ENCODE results near the gene TMPRSS9.
"Not testable (repeated sequence)": the region's sequence is repeated elsewhere in the genome, so short reads cannot be mapped to it uniquely, and the experiment has no call there.

TMPRSS9 gene

DNA sequence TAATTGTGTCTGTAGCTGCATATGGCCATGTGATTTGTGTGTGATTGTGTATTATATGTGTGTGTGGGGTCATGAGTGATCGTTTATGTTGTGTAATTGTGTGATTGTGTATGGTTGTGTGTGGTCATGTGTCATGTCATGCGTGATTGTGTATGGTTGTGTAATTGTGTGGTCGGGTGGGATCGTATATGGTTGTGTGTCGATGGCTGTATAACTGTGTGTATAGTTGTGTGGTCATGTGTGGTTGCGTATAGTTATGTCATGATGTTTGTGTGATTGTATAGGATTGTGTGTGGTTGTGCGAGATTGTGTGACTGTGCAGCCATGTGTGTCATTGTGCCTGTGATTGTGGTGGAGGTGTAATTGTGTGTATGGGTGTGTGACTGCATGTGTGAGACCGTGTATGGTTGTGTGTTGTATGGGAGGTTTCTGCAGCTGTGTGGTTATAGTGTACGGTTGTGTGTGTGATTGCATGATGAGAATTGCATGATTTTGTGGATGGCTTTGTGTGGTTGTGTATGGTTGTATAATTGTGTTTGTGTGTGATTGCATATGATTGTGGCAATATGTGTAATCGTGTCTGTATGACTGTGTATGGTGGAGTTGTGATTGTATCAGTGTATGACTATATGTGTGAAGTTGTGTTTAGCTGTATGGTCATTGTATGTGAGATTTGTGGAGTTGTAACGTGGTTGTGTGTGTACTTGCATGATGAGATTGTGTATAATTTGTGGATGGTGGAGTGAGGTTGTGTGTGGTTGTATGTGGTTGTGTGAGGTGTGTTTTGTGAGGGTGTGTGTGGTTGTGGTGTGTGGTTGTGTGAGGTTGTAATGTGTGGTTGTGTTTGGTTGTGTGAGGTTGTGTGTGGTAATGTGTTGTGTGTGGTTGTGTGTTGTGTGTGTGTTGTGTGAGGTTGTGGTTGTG lies 2.2 kb downstream of the TMPRSS9 start:
- DNase-seq (ENCODE audit: low spot score): no peak

DNA sequence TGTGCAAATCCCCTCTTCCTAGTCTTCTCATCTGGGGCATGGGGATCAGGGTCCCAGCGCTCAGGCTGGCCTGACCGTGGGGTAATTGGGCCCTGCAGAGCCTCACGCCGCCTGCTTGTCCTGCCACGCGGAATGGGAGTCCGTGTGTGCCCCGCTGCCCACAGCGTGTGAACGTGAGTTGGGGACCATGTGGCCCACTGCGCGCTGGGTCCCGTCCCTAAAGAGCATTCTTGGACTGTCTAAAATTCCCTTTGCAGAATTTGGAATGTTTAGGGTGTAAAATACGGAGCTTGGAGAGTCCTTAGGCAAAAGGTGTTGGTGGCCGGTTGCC lies 2.9 kb downstream of the TMPRSS9 start:
- no peak for DNase-seq (ENCODE audit: low spot score)

DNA sequence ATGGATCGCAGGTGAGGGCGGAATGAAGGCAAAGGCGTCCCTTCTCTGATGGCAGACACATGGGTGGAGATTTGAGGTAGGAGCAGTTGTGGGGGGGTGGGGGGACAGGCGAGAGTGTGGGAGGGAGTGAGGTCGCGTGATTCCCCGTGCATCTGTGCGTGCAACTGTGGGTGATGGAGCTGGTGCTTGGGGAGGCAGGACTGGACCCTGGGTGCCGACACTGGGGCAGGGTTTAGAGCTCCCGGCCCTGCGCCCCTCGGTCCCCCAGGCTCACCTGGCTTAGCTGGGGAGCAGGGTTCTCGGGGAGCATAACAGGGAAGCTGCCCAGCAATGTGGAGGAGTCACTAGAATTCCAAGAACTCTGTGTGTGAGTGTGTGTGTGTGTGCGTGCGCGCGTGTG lies 3.4 kb downstream of the TMPRSS9 start:
- no peak for DNase-seq (ENCODE audit: low spot score)

DNA sequence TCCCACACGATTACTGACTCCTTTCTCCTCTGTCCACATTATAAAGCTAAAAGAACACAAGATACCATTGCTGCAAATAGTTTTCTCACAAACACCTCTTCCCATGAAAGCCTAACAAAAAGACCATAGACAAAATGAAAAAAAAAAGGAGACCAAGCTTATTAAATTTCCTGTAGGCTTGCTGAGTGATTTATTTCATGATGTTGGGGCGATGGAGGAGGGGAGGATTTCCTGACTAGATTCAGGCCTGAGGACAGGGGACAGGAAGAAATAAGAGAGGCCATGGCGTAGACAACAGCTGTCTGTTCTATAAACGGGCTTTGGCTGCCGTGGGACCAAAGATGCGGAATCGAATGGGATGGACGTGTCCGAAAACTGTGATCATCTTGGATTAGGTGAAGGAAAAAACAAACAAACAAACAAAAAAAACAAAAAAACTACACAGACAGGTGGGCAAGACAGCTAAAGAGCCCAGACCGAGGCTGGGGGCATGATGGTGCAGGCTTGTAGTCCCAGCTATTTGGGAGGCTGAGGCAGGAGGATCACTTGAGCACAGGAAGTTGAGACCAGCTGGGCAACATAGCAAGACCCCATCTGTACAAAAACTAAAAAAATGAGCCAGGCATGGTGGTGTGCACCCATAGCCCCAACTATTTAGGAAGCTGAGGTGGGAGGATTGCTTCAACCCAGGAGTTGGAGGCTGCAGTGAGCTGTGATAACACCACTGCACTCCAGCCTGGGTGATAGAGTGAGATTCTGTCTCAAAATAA lies 5.3 kb downstream of the TMPRSS9 start:
- DNase-seq (ENCODE audit: low spot score): peak; percentile 84

DNA sequence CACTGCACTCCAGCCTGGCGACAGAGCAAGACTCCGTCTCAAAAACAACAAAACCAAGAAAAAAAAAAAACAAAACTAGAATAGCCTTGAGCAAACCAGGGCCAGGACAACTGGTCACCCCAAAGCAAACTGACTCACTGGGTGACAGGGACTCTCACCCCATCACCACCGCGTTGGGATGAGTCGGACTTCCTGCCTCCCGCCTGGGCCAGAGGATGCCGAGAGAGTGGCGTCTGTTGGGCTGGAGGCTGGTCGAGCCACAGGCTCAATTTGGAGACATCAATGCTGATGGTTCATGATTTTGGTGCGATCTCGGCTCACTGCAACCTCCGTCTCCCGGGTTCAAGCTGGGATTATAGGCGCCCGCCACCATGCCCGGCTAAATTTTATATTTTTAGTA lies 11.6 kb downstream of the TMPRSS9 start:
- no peak for DNase-seq (ENCODE audit: low spot score)

DNA sequence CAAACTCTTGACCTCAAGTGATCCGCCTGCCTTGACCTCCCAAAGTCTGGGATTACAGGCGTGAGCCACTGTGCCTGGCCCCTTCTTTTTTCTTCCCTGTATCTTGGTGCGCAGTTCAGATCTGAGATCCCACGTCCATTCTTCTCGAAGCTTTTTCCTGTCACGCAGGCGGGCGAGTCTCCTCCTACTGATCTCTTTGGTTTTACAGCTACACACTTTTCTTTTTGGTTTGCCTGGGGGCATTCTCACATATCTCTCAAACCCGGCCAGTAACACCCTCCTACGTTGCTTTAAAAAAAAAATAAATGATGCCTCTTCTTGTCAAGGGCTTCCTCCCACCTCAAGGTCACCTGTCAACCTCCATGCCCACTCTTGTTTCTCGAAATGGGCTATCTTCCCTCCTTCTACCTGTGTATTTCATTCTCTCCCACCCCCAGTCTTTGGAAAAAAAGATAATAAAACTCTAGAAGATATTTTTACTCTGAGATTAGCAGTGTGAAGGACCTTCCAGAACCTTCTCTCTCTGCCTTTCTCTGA lies 12.1 kb downstream of the TMPRSS9 start:
- peak; percentile 54 for DNase-seq (ENCODE audit: low spot score)

DNA sequence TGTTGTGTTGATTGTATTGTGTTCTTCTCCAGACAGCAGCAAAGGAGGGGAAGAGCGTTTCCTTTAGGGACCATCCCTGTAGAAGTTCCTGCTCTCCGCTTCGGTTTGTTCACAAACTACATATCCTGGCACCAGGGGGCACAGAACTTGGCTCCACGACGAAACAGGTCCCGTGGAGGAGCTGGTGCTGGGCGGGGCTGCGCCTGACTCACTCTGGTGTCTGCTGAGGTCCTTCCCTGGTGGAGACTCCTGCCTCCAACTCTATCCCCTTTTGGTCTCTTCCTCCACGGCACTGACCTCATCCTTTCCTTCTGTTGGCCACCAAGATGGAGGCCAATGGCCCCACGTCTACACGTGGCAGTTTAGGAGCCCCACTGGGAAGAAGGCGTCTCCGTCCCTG lies 14.7 kb downstream of the TMPRSS9 start:
- no peak for DNase-seq (ENCODE audit: low spot score)

DNA sequence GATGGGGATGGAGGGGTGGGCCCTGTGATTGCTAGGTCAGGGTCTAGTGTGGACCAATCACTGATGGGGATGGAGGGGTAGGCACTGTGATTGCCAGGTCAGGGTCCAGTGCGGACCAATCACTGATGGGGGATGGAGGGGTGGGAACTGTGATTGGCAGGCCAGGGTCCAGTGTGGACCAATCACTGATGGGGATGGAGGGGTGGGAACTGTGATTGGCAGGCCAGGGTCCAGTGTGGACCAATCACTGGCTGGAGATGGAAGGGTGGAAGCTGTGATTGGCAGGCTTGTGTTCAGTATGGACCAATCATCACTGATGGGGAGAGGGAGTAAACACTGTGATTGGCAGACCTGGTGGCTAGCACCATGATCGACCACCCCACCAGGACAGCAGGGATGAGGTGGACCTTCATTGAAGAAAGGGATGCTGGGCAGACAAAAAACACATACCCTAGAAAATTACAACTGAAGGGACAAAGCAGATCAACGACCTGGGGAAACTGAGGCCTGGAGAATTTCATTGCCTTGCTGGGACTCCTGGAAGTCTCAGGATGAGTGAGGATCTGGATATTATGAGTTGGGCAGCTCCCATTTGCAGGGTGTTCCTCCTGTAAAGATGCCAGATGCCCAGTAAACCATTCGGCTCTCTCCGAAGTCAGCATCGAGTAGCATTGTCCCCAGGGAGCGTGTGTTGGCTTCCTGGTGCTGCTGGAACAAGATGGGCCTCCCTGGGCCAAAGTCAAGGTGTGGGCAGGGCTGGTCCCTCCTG lies 15.5 kb downstream of the TMPRSS9 start:
- no peak for DNase-seq (ENCODE audit: low spot score)

DNA sequence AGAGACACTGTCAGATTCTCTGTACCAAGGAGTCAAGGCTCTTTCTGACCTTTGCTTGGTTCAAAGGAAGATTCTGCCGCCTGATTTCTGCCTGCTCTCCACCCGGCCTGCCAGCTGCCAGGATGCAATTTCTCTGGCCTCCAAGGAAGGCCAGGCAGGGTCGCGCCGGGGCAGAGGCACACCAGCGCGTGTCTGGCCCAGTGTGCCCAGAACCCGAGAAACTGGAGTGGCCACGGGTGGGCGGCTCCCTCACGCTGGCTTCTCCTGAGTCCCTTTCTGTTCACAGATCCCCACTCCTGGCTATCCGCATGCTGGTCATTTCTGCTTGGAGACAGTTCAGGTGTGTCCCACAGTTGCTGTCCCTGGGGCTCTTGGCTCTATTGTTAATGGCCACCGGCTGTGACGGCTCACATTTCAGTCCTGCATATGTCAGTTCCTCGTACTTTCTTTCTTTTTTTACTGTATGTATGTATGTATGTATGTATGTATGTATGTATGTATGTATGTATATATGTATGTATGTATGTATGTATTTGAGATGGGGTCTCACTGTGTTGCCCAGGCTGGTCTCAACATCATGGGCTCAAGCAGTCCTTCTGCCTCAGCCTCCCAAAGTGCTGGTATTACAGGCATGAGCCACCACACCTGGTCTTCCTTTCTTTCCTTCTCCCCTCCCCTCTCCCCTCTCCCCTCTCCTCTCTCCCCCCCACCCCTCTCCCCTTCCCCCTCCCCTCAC lies 16.9 kb downstream of the TMPRSS9 start:
- no peak for DNase-seq (ENCODE audit: low spot score)

DNA sequence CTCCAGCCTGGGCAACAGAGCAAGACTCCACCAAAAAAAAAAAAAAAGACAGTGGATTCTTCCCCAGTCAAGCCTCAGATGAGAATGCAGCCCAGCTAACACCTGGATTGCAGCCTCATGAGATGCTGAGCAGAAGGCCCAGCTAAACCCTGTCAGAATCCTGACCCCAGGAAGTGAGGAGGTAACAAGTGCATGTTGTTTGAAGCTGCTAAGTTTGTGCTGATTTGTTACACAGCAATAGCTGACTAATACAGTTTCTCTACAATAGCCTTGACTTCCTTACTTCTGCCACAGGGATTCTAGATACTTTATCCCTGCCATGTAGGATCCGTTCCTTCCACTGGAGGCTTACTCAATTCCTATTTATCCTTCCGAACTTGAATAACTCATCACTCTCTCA lies 20.5 kb downstream of the TMPRSS9 start:
- DNase-seq (ENCODE audit: low spot score): no peak

DNA sequence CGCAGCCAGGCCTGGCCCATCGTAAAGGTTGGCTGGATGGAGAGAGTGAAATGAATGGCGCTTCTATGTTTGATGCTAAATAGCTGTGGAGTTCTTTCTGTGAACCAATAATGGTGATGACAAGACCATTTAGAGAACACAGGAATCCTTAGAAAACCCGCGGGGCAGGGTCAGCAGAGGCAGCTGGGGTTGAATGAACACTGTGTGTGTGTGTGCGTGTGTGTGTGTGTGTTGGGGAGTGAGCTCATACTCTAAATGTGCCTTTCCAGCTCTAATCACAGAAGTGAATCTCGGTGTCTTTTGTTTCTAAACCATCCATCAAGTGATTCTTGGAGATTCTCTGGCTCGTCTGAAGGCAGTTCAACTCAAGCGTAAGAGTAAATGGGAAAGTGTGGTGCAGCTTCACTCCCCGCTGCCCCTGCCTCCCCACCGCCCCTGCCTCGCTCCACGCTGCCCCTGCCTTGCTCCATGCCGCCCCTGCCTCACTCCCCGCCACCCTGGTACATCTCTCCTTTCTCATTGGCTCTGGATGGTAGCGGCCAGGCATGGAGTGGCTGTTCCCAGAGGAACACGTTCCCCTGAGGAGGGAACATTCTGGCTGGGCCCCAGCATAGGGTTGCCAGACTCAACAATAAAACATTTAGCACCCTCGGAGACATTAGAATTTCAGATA lies 21.2 kb downstream of the TMPRSS9 start:
- peak; percentile 71 for DNase-seq (ENCODE audit: low spot score)

DNA sequence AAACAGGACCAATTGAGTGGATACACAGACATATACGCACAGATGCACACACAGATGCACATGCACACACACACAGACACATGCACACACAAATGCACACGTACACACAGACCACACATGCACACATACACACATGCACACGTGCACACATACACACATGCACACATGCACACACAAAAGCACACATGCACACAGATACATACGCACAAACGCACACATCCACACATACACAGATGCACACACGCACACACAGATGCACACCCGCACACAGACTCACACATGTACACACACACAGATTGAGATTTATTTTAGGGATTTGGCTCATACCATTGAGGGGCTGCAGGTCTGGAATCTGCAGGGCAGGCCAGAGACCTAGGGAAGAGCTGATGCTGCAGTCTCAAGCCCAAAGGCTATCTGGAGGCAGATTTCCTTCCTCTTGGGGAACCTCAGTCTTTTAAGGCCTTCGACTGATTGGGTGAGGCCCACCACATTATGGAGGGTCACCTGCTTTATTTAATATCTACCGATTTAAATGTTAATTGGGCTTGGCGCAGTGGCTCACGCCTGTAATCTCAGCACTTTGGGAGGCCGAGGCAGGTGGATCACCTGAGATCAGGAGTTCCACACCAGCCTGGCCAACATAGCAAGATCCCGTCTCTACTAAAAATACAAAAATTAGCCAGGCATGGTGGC lies 22.6 kb downstream of the TMPRSS9 start:
- DNase-seq (ENCODE audit: low spot score): no peak

DNA sequence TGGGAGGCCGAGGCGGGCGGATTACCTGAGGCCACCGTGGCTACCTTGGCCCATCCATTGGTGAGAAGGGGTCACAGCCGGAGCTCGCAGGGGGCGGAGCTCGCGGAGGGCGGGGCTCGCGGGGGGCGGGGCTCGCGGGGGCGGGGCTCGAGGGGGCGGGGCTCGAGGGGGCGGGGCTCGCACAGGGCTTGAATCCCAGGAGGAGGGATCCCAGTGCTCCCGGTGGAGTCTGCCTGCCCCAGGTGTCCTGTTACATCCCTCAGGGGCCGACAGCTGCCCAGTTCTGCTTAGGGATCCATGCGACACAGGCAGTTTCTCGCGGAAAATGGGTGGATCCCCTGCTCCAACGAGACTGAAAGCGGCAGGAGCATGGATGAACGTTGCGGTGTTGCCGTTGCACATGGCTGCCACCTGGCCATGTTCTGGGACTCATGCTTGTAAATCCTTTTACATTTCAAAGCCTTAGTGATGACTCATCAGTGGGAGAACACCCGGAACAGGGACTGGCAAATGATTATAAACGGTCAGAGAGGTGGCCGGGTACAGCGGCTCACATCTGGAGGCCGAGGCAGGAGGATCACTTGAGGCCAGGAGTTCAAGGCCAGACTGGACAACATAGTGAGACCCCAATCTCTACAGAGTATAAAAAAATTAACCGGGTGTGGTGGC lies 25.1 kb downstream of the TMPRSS9 start:
- peak; percentile 72 for DNase-seq (ENCODE audit: low spot score)

DNA sequence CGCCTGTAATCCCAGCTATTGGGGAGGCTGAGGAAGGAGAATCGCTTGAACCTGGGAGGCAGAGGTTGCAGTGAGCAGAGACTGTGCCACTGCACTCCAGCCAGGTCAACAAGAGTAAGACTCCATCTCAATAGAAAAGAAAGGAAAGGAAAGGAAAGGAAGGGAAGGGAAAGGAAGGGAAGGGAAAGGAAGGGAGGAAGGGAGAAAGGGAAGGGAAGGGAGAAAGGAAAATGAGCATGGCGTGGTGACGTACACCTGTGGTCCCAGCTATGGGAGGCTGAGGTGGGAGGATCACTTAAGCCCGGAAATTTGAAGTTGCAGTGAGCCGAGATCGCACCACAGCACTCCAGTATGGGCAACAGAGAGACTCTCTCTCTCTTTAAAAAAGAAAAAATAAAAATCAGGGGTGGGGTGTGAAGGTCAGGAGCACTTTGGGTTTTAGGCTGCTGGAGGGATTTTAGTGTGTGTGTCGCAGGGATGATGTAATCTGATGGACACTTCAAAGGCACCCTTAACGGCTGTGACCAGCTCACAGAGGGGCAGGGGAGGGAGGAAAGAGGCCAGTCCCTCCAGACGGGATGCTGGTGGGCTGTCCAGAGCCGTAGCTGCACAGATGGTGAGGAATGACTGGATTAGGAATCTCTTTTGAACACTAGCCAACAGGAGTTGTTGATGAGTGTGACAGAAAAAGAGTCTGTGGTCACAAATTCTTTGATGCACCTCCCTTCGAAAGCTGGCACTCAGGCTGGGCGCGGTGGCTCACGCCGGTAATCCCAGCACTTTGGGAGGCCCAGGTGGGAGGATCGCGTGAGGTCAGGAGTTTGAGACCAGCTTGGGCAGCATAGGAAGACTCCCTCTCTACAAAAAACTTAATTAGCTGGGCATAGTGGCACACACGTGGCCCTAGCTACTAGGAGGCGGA lies 27.6 kb downstream of the TMPRSS9 start:
- no peak for DNase-seq (ENCODE audit: low spot score)

DNA sequence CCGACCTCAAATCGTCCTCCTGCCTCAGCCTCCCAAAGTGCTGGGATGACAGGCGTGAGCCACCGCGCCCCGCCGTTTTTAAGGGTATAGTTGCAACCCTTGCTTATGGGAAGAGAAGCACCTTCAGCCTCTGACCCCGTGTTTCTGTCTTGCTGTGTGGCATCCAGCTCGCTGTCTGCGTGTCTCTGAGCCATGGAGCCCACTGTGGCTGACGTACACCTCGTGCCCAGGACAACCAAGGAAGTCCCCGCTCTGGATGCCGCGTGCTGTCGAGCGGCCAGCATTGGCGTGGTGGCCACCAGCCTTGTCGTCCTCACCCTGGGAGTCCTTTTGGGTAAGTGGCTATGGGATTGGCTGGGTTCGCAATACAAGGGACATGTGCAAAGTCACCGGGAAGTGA lies 29.5 kb downstream of the TMPRSS9 start:
- DNase-seq (ENCODE audit: low spot score): no peak

DNA sequence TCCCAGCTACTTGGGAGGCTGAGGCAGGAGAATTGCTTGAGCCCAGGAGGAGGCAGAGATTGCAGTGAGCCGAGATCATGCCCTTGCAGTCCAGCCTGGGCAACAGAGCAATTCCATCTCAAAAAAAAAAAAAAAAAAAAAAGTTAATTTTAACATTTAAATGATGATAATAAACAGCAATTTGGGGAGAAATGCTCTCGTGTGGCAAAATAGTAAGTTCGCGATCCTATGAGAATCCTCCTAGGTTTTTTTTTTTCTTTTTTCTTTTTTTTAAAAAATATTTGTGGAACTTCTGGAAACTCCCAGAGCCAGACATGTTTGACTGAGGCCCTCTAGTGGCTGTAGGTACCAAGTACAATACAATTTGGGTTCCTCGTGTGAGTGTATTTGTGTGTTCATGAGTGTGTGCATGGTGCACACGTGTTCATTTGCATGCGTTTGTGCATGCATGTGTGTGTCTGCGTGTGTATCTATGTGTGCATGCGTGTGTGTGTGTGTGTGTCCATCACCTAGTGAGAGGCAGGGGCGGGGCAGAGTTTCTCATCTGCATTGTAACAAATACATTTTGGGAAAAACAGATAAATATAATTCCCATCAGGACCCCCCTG lies 31.2 kb downstream of the TMPRSS9 start:
- DNase-seq (ENCODE audit: low spot score): peak; percentile 61

DNA sequence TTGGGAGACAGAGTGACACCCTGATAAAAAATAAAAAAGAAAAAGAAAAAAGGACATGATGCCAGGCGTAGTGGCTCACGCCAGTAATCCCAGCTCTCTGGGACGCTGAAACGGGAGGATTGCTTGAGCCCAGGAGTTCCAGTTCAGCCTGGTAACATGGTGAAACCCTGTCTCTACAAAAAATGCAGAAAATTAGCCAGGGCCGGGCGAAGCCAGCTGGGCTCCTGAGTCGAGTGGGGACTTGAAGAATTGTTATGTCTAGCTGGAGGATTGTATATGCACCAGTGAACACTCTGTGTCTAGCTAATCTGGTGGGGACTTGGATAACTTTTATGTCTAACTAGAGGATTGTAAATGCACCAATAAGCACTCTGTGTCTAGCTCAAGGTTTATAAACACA lies 32.3 kb downstream of the TMPRSS9 start:
- no peak for DNase-seq (ENCODE audit: low spot score)

DNA sequence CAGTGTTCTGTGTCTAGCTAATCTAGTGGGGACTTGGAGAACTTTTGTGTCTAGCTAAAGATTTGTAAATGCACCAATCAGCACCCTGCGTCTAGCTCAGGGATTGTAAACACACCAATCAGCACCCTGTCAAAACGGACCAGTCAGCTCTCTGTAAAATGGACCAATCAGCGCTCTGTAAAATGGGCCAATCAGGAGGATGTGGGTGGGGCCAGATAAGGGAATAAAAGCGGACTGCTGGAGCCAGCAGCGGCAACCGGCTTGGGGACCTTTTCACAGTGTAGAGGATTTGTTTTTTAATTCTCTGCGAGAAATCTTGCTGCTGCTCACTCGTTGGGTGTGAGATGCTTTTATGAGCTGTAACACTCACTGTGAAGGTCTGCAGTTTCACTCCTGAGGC lies 32.8 kb downstream of the TMPRSS9 start:
- DNase-seq (ENCODE audit: low spot score): not testable (repeated sequence)

All from COLO829 (cell line).